Measurements from ENCODE around the gene FHL3. TPM values are rescaled to one million over a fixed set of nuclear protein-coding genes. Genes with fewer than 3 reads are reported as not detected.

Gene FHL3
- total RNA-seq, 1 experiment from 2014 or later: 15.2 TPM

Small RNA genes within 50 kb of the gene (small RNA-seq; reads per million reads assigned to genes)
- gene RF00017: not detected
- not detected for gene RNU6-510P

Other genes starting within 250 kb of the FHL3 start
- 1.8 and 2.2 TPM in 2 replicates for gene EPHA10, start 240.4 kb downstream of the FHL3 start, total RNA-seq (2014; rRNA removed; shearing (Covaris generic))
- 35.2 and 39.6 TPM in 2 replicates for gene MANEAL, start 211.7 kb downstream of the FHL3 start, total RNA-seq (2014; rRNA removed; shearing (Covaris generic))
- gene C1orf122, start 197.7 kb downstream of the FHL3 start, total RNA-seq (2014; rRNA removed; shearing (Covaris generic)): 103 and 113 TPM in 2 replicates
- gene YRDC, start 197.3 kb downstream of the FHL3 start, total RNA-seq (2014; rRNA removed; shearing (Covaris generic)): 55.1 and 56.7 TPM in 2 replicates
- gene MTF1, start 145.9 kb downstream of the FHL3 start, total RNA-seq (2014; rRNA removed; shearing (Covaris generic)): 3.0 and 3.7 TPM in 2 replicates
- gene INPP5B, start 58.5 kb downstream of the FHL3 start, total RNA-seq (2014; rRNA removed; shearing (Covaris generic)): 10.0 and 15.5 TPM in 2 replicates
- 57.5 and 69.0 TPM in 2 replicates for gene SF3A3, start 15.5 kb downstream of the FHL3 start, total RNA-seq (2014; rRNA removed; shearing (Covaris generic))
- 22.1 and 26.1 TPM in 2 replicates for gene UTP11, start 7.2 kb upstream of the FHL3 start, total RNA-seq (2014; rRNA removed; shearing (Covaris generic))
- gene POU3F1, start 41.3 kb upstream of the FHL3 start, total RNA-seq (2014; rRNA removed; shearing (Covaris generic)): 0.94 and 1.1 TPM in 2 replicates

All from HT-29 (cell line).